Upper lobe of left lung (tissue), 6 donors: ENCODE results near the gene GALNT8. TPM values are rescaled to one million over a fixed set of nuclear protein-coding genes. Genes with fewer than 3 reads are reported as not detected.
"Not testable (repeated sequence)": the region's sequence is repeated elsewhere in the genome, so short reads cannot be mapped to it uniquely, and the experiment has no call there.

ENCODE experiments used
- ATAC-seq, 2 donors: fragments of 200-7000 bp; cut with Tn5 transposase; one replicate each; pipeline ENCODE4 v1.9.1; 2022; ENCODE audit warnings: mild to moderate bottlenecking in 2 of 2, moderate library complexity in 2 of 2; ENCODE audit not compliant: low FRiP score in 2 of 2
- DNase-seq, 2 donors: peaks; one replicate each; pipeline ENCODE4 v3.0.0-alpha.2; 2019 to 2020
- H3K27ac ChIP-seq, 4 donors: fragments of 200-600 bp; sonication (generic); one replicate each; pipeline ENCODE4 v1.5.1; 2016 to 2019
- H3K27me3 ChIP-seq, 4 donors: fragments of 200-600 bp; sonication (generic); one replicate each; pipeline ENCODE4 v1.5.1; 2017 to 2019
- H3K36me3 ChIP-seq, 4 donors: fragments of 200-600 bp; sonication (generic); one replicate each; pipeline ENCODE4 v1.5.1; 2016 to 2019
- H3K4me1 ChIP-seq, 4 donors: fragments of 200-600 bp; sonication (generic); one replicate each; pipeline ENCODE4 v1.5.1; 2018 to 2019
- H3K4me3 ChIP-seq, 4 donors: fragments of 200-600 bp; sonication (generic); one replicate each; pipeline ENCODE4 v1.5.1; 2017 to 2019; ENCODE audit warnings: mild to moderate bottlenecking in 2 of 4, moderate library complexity in 1 of 4
- H3K9me3 ChIP-seq, 4 donors: fragments of 200-600 bp; sonication (generic); one replicate each; pipeline ENCODE4 v1.5.1; 2018 to 2019
- EP300 ChIP-seq, 4 donors: sonication (generic); formaldehyde crosslinking; IDR thresholded peaks; one replicate each; pipeline ENCODE4 v1.5.1; 2017; ENCODE audit warnings: antibody characterized with exemption in 4 of 4, control low read depth in 2 of 4
- POLR2A ChIP-seq, 4 donors: fragments of 450-650 bp; IDR thresholded peaks; one replicate each; pipeline ENCODE4 v1.5.1; 2016 to 2017; ENCODE audit warnings: antibody characterized with exemption in 4 of 4, mild to moderate bottlenecking in 2 of 4
- POLR2AphosphoS5 ChIP-seq, 2 donors: sonication (generic); formaldehyde crosslinking; IDR thresholded peaks; one replicate each; pipeline ENCODE4 v1.5.1; 2017; ENCODE audit warnings: antibody characterized with exemption in 2 of 2
- WGBS, 2 donors: methylation state at CpG; one replicate each; pipeline ENCODE4 v1.1.5; 2017 to 2018; 5-methylcytosine and 5-hydroxymethylcytosine counted together
- total RNA-seq, 6 donors: library from RNA; depleted of rRNA in 4 of 6; stranded (reverse); fragments of >200 nt in 4 of 6; gene quantifications; one replicate each; pipeline versions ENCODE4 v1.1.0 to v1.2.1, GENCODE V29; 2016 to 2021
- TF ChIP-seq, protein P1 (sequence below), 6 experiments: fragments of 450-650 bp in 4 of 6; fragments of 200-600 bp in 2 of 6; sonication (generic) in 2 of 6; IDR thresholded peaks; one replicate each; pipeline ENCODE4 v1.5.1; 2016 to 2019; ENCODE audit warnings: antibody characterized with exemption in 6 of 6
- donor health status: DM: no; HTN: no; CAD: no; lungs with moderate emphysema.
- donor health status: DM: no; HTN: yes; CAD: no; lungs with severe emphysema.

The GALNT8 gene
- total RNA-seq, 6 donors from 2014 or later = 0.14 to 0.94 (median 0.59) TPM; not detected in 1

- 78 to 91% methylated on average over 2 of the region's 2 CpGs for WGBS, 2 donors
- TF ChIP-seq EP300 (IDR thresholded peaks at IDR 0.05) (no peak), POLR2A (IDR thresholded peaks at IDR 0.05) (no peak), POLR2AphosphoS5 (IDR thresholded peaks at IDR 0.05) (no peak)
- TF ChIP-seq, protein P1, sequence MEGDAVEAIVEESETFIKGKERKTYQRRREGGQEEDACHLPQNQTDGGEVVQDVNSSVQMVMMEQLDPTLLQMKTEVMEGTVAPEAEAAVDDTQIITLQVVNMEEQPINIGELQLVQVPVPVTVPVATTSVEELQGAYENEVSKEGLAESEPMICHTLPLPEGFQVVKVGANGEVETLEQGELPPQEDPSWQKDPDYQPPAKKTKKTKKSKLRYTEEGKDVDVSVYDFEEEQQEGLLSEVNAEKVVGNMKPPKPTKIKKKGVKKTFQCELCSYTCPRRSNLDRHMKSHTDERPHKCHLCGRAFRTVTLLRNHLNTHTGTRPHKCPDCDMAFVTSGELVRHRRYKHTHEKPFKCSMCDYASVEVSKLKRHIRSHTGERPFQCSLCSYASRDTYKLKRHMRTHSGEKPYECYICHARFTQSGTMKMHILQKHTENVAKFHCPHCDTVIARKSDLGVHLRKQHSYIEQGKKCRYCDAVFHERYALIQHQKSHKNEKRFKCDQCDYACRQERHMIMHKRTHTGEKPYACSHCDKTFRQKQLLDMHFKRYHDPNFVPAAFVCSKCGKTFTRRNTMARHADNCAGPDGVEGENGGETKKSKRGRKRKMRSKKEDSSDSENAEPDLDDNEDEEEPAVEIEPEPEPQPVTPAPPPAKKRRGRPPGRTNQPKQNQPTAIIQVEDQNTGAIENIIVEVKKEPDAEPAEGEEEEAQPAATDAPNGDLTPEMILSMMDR (IDR thresholded peaks at IDR 0.05) = no peak
- H3K4me1 ChIP-seq = no peaks in the 10 kb centered on the region
- ATAC-seq = no peak
- H3K9me3 ChIP-seq = no peaks in the 10 kb centered on the region
- no peaks in the 10 kb centered on the region for H3K36me3 ChIP-seq
- no peak overlapping the region for H3K27ac ChIP-seq
- DNase-seq = no peak
- no peak overlapping the region for H3K4me3 ChIP-seq
- no peaks in the 10 kb centered on the region for H3K27me3 ChIP-seq
Observed at GRCh38 chr12:4707306-4707705, 12.9 kb upstream of the GALNT8 start.

- H3K36me3 ChIP-seq = no peaks in the 10 kb centered on the region
- no peak overlapping the region for H3K27ac ChIP-seq
- no peaks in the 10 kb centered on the region for H3K9me3 ChIP-seq
- H3K4me1 ChIP-seq = no peaks in the 10 kb centered on the region
- 89 to 97% methylated on average over 1 of the region's 1 CpG for whole genome bisulfite sequencing, 2 donors
- DNase-seq (no peak), ATAC-seq (no peak)
- no peaks in the 10 kb centered on the region for H3K27me3 ChIP-seq
- no peak overlapping the region for H3K4me3 ChIP-seq
- no peak for TF ChIP-seq POLR2AphosphoS5 (IDR thresholded peaks at IDR 0.05)
- TF ChIP-seq, protein P1 (IDR thresholded peaks at IDR 0.05) = no peak
- no peak for TF ChIP-seq EP300 (IDR thresholded peaks at IDR 0.05)
- no peak for TF ChIP-seq POLR2A (IDR thresholded peaks at IDR 0.05)
Observed at GRCh38 chr12:4710113-4710512, 10.1 kb upstream of the GALNT8 start.

GRCh38 chr12:4714879-4715278 lies 5.3 kb upstream of the GALNT8 start:
- 61 to 73% methylated on average over 6 of the region's 6 CpGs for WGBS, 2 donors
- H3K4me3 ChIP-seq = no peak overlapping the region
- TF ChIP-seq, protein P1 (IDR thresholded peaks at IDR 0.05) = no peak
- no peak for TF ChIP-seq POLR2AphosphoS5 (IDR thresholded peaks at IDR 0.05)
- TF ChIP-seq EP300 (IDR thresholded peaks at IDR 0.05) = no peak
- TF ChIP-seq POLR2A (IDR thresholded peaks at IDR 0.05) = no peak

GRCh38 chr12:4717806-4718205 lies 2.4 kb upstream of the GALNT8 start:
- Histone ChIP-seq H3K27me3 (no peaks in the 10 kb centered on the region), H3K36me3 (no peaks in the 10 kb centered on the region), H3K27ac (no peak overlapping the region), H3K4me3 (no peak overlapping the region), H3K9me3 (no peaks in the 10 kb centered on the region), H3K4me1 (no peaks in the 10 kb centered on the region)
- ATAC-seq = peak in 1 of 2 donors; percentile 40
- 90 to 100% methylated on average over 1 of the region's 1 CpG for WGBS, 2 donors
- no peak for TF ChIP-seq POLR2AphosphoS5 (IDR thresholded peaks at IDR 0.05)
- no peak for TF ChIP-seq EP300 (IDR thresholded peaks at IDR 0.05)
- TF ChIP-seq POLR2A (IDR thresholded peaks at IDR 0.05) = no peak
- TF ChIP-seq, protein P1 (IDR thresholded peaks at IDR 0.05) = no peak
- no peak for DNase-seq

More at GRCh38 chr12:4714879-4715278, 5.3 kb upstream of the GALNT8 start:
- H3K27ac ChIP-seq = no peak overlapping the region
- H3K36me3 ChIP-seq = no peaks in the 10 kb centered on the region
- H3K4me1 ChIP-seq = no peaks in the 10 kb centered on the region
- DNase-seq (no peak), ATAC-seq (no peak)
- no peaks in the 10 kb centered on the region for H3K27me3 ChIP-seq
- H3K9me3 ChIP-seq = no peaks in the 10 kb centered on the region

GRCh38 chr12:4720637-4720995 lies 416 bp downstream of the GALNT8 start:
- 46 to 50% methylated on average over 3 to 4 of the region's 4 CpGs for WGBS, 2 donors

GRCh38 chr12:4721587-4721986 lies 1.4 kb downstream of the GALNT8 start:
- H3K27me3 ChIP-seq, H3K4me3 ChIP-seq, H3K27ac ChIP-seq, H3K9me3 ChIP-seq, ATAC-seq, H3K36me3 ChIP-seq, DNase-seq, H3K4me1 ChIP-seq: not testable (repeated sequence)
- 37 to 61% methylated on average over 10 to 11 of the region's 11 CpGs for WGBS, 2 donors

More at GRCh38 chr12:4720637-4720995, 416 bp downstream of the GALNT8 start:
- H3K4me3 ChIP-seq = no peak overlapping the region
- H3K9me3 ChIP-seq = no peaks in the 10 kb centered on the region
- no peaks in the 10 kb centered on the region for H3K4me1 ChIP-seq
- no peaks in the 10 kb centered on the region for H3K36me3 ChIP-seq
- no peak for ATAC-seq
- no peaks in the 10 kb centered on the region for H3K27me3 ChIP-seq
- TF ChIP-seq POLR2A (IDR thresholded peaks at IDR 0.05) = no peak
- TF ChIP-seq, protein P1 (IDR thresholded peaks at IDR 0.05) = no peak
- TF ChIP-seq POLR2AphosphoS5 (IDR thresholded peaks at IDR 0.05) = no peak
- DNase-seq = no peak
- no peak overlapping the region for H3K27ac ChIP-seq
